HEK293T (cell line): ENCODE measurements around the gene CD276.

Source experiments
- FOXM1 ChIP-seq: fragments of 450-650 bp; IDR thresholded peaks from 2 replicates; pipeline ENCODE4 v1.6.1; 2017; ENCODE audit warnings: mild to moderate bottlenecking, borderline replicate concordance
- SP1 ChIP-seq: fragments of 450-650 bp; IDR thresholded peaks from 2 replicates; pipeline ENCODE4 v1.6.1; 2017
- ZNF384 ChIP-seq: fragments of 450-650 bp; IDR thresholded peaks from 2 replicates; pipeline ENCODE4 v1.6.1; 2016

DNA sequence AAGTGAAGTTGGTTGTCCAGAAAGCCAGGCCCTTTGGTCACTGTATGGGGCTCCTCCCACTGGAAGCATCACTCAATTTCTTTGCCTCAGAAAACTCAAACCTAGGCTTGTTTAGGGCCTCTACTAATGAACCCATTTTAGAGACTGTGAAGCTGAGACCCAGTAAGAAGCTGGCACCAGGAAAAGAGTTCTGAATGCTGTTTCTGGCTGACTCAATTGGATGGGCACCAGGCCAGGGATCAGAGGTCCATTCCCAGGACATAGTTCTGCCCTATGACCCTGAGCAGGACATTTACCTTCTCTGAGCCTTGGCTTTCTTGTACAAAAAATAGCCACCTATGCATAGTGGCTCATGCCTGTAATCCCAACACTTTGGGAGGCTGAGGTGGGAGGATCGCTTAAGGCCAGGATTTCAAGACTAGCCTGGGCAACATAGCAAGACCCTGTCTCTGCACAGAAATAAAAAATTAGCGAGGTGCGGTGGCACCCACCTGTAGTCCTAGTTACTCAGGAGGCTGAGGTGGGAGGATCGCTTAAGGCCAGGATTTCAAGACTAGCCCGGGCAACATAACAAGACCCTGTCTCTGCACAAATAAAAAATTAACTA, 30.6 kb downstream of the CD276 start:
- TF ChIP-seq ZNF384 (no peak), FOXM1 (no peak), SP1 (no peak)
